NB4 (cell line): ENCODE measurements around the gene CGNL1.
A peak's percentile ranks its signal among the peaks of the same experiment; 100 is the strongest.

Experiments used
- DNase-seq: peaks from one replicate; pipeline ENCODE4 v3.0.0; 2010; ENCODE audit warnings: low read depth
- H3K4me3 ChIP-seq: one replicate; pipeline ENCODE4 v1.5.1; 2011; ENCODE audit warnings: mild to moderate bottlenecking, low read depth, low read length, moderate library complexity
- CTCF ChIP-seq: IDR thresholded peaks from one replicate; pipeline ENCODE4 v1.5.1; 2012; ENCODE audit warnings: low read depth, low read length
- MYC ChIP-seq: IDR thresholded peaks from 2 replicates; pipeline ENCODE4 v1.6.1; 2011; ENCODE audit warnings: low read depth, low read length
- POLR2A ChIP-seq: IDR thresholded peaks from 2 replicates; pipeline ENCODE4 v1.6.1; 2011; ENCODE audit warnings: mild to moderate bottlenecking; ENCODE audit not compliant: insufficient read length; ENCODE audit errors: extremely low read depth
- TF ChIP-seq, protein P1 (sequence below): IDR thresholded peaks from 2 replicates; pipeline ENCODE4 v1.6.1; 2011; ENCODE audit warnings: low read depth, low read length

Gene CGNL1

DNA sequence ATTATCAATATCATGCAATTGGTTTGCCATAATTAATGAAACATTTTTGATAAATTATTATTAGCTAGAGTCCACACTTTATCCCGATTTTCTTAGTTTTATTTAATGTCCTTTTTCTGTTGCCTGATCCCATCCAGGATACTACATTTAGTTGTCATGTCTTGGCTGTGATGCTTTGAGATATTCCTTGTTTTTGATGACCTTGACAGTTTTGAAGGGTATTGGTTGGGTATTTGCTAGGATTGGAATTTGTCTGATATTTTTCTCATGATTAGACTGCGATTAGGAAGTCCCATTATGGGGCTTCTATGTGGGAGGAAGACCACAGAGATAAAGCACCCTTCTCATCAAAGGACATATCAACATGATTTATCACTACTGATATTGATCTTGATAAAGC is 43.0 kb downstream of the CGNL1 start:
- no peak overlapping the region for H3K4me3 ChIP-seq
- DNase-seq: no peak
- no peak for TF ChIP-seq CTCF
- TF ChIP-seq, protein P1, sequence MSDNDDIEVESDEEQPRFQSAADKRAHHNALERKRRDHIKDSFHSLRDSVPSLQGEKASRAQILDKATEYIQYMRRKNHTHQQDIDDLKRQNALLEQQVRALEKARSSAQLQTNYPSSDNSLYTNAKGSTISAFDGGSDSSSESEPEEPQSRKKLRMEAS: no peak
- no peak for TF ChIP-seq POLR2A

DNA sequence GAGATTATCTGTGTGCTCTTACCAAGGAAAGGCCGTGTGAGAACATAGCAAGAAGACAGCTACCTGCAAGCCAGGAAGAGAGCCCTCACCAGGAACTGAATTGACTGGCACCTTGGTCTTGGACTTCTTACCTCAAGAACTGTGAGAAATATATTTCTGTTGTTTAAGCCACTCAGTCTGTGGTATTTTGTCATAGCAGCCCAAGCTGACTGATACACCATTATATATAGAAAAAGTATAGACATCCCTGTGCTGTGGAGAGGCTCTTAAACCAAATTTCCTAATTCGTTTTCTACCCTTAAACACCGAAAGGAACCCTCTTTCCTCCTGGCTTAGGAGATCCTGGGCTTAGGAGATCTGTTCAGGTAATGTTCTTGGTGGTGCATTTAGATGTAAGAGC is 44.8 kb downstream of the CGNL1 start:
- H3K4me3 ChIP-seq: no peak overlapping the region
- no peak for TF ChIP-seq POLR2A
- TF ChIP-seq, protein P1: no peak
- TF ChIP-seq CTCF: no peak
- no peak for DNase-seq

DNA sequence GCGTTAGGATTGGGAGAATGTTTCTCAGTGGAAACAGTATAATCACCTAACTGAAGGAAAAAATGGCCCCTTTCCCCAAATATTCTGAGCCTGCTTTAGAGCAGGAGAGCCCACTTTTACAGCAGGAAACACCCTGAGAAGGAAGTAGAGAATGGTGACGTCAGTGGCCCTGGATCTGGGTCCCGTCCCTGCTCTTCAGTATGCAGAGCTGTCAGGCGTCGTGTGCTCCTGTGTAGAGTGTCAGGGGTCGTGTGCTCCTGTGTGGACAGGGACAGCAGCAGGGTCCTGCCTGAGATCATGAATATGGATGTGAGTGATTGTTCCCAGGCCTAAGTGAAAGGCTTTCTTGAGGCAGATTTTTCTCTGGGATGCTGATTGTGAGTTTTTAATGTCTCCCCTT is 45.2 kb downstream of the CGNL1 start:
- peak; percentile 35 for DNase-seq
- no peak overlapping the region for H3K4me3 ChIP-seq
- TF ChIP-seq CTCF (no peak), POLR2A (no peak), MYC (no peak)
- TF ChIP-seq, protein P1: no peak

DNA sequence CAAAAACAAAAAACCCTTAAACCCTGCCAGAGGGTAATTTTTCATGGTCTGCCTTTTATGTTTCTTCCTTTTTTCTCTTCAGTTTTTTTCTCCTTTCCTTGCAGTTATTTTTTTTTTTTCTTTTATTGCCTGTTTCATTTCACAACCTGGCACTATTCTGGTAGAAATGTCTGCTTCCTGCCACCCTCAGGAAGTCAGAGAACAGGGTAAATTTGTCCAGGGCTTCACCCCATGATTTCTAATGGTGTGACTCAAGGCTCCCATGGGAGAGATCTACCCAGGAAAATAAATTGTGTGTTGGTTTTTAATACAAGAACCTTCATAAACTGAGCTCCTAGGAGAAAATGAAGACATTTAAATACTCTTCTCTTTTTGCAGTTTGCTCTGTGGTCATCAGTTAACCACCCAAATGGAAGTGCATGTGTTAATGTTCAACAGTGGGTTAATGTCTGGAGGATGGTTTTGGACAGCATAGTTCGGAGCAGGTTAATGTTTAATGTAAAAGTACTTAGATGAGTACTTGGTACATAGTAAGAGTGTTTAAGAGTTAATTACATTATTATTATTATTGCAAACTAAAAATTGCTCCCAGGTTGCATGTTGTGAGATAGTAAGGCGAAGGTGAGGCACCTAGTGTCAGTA is 45.9 kb downstream of the CGNL1 start:
- TF ChIP-seq POLR2A (no peak), CTCF (no peak), MYC (no peak)
- TF ChIP-seq, protein P1: no peak
- no peak overlapping the region for H3K4me3 ChIP-seq
- DNase-seq: peak; percentile 83

DNA sequence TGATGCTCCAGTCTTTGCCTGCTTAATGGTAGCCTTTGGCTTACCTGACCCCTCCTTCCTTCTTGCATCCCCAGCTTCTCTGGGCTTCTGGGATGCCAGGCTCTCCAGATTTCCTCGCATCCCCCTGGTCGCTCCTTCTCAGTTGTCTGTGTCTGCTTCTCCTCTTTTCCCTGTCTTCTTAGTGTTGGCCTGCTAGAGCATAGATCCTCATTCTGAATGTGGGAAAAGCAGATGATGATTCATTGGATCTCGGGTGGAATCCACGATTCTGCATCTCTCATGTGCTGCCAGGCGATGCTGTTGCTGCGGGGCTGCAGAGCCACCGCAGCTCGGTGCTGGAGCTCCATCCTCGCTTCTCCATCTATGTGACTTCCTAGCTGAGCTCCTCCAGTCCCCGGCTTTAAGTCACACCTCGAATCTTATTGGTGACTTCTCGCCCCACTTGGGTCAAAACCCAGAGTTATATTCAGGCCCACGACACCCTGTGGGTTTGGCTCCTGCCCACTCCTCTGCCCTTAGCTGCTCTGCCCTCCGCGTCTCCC is 47.4 kb downstream of the CGNL1 start:
- DNase-seq: no peak
- H3K4me3 ChIP-seq: no peak overlapping the region
- TF ChIP-seq POLR2A (no peak), CTCF (no peak), MYC (no peak)
- TF ChIP-seq, protein P1: no peak
